ENCODE measurements around the gene GALNT8. TPM values are rescaled to one million over a fixed set of nuclear protein-coding genes. Genes with fewer than 3 reads are reported as not detected.

The GALNT8 gene
- total and polyA plus RNA-seq, 4 experiments from 2014 or later, result 0.99 to 3.4 (median 1.6) TPM

DNA sequence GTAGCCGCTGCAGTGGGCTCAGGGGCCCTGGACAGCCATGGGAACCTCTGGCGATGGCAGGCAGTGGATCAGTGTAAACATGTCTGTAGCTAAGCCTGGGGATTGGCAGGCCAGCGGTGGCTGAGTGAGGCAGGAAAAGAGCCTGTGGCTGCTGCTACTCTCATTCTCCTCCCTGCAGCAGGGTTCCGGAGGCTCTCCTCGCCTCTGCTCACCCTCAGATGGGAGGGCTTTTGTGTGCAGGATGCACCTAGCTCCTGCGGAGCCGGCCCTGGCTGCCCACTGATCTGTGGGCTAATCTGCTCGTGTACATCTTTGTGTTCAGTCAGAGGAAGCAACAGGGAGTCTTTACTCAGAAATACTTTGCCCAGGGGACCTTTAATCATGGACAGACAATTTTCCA is 59.5 kb downstream of the GALNT8 start:
- DNase-seq, result no peak
- Mint-ChIP-seq H3K27me3 (peaks cover 7 to 12% of the 10 kb centered on the region in 2 donors), H3K36me3 (no peaks in the 10 kb centered on the region), H3K4me1 (no peaks in the 10 kb centered on the region), H3K4me3 (no peak overlapping the region), H3K27ac (no peak overlapping the region), H3K9me3 (peaks cover 3 to 10% (median 7%) of the 10 kb centered on the region in 8 donors)
- intact Hi-C loops (cut with micrococcal nuclease), result no loop called here
- no peaks in the 10 kb centered on the region for H3K4me1 ChIP-seq (ENCODE audit: insufficient read depth, low read length)
- H3K9me3 ChIP-seq (ENCODE audit: control insufficient read depth in 1 of 2, low read length in 2 of 2), result no peaks in the 10 kb centered on the region
- no peak overlapping the region for H3K27ac ChIP-seq (ENCODE audit: low read depth, low read length)
- no peaks in the 10 kb centered on the region for H3K36me3 ChIP-seq (ENCODE audit: insufficient read depth, low read length)
- H3K27me3 ChIP-seq (ENCODE audit: insufficient read depth, low read length), result no peaks in the 10 kb centered on the region
- no peak overlapping the region for H3K4me3 ChIP-seq (ENCODE audit: low read length in 2 of 2)
- POLR2A ChIA-PET (ENCODE audit: partially characterized antibody), result no interaction called here
- CTCF ChIA-PET (ENCODE audit: partially characterized antibody), result no interaction called here

DNA sequence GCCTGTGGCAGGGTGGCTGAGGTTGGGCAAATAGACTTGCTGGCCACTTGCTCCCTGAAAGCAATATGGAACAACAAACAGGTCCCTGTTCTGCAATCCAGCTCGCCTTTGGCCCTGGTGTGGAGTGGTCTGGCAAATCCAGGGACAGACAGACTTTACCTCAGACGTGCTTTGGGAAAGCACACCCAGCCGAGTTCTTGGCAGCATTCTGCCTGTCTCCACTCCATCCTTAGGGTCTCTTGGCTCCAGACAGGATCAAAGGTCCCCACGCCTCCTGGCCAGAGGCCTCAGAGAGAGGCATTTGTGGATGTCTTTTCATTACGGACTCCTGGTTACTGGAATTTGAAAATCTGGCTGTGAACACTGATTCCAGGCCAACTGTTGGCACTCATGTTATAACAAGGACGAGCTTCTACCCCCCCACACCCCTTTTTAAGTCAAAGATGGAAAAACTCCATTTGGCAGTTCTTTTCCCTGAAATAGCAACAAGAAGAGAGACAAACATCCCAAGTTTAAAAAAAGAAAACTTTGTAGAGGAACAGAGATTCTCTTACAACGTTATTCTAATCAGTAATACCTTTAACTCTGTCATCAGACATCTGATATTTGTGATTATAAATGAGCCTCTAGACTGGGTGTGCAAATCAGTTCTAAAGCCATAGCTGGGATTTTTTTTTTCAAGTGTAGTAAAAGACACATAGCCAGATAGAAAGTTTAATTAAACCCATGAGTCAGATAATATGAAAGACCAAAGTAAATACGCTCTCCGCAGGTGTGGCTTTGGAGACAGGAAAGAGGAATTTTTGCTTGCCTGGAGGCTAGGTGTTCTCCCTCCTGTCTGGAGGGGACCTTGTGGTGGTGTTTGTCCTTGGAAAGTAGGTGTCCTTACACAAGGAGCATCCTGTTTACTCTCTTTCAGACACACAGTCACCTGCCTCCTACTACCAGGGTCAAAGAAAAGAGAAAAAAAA is 60.7 kb downstream of the GALNT8 start:
- Histone ChIP-seq H3K4me1 (ENCODE audit: insufficient read depth, low read length) (no peaks in the 10 kb centered on the region), H3K4me3 (ENCODE audit: low read length in 2 of 2) (no peak overlapping the region), H3K9me3 (ENCODE audit: control insufficient read depth in 1 of 2, low read length in 2 of 2) (no peaks in the 10 kb centered on the region), H3K36me3 (ENCODE audit: insufficient read depth, low read length) (no peaks in the 10 kb centered on the region), H3K27ac (ENCODE audit: low read depth, low read length) (no peak overlapping the region), H3K27me3 (ENCODE audit: insufficient read depth, low read length) (no peaks in the 10 kb centered on the region)
- no peaks in the 10 kb centered on the region for H3K36me3 Mint-ChIP-seq
- H3K9me3 Mint-ChIP-seq, result peaks cover 3 to 15% (median 8%) of the 10 kb centered on the region in 8 donors
- POLR2A ChIA-PET (ENCODE audit: partially characterized antibody), result no interaction called here
- no peaks in the 10 kb centered on the region for H3K4me1 Mint-ChIP-seq
- intact Hi-C loops (cut with micrococcal nuclease), result no loop called here
- peaks cover 8 to 15% of the 10 kb centered on the region in 2 donors for H3K27me3 Mint-ChIP-seq
- CTCF ChIA-PET (ENCODE audit: partially characterized antibody), result no interaction called here
- H3K4me3 Mint-ChIP-seq, result no peak overlapping the region
- DNase-seq, result no peak
- H3K27ac Mint-ChIP-seq, result no peak overlapping the region

DNA sequence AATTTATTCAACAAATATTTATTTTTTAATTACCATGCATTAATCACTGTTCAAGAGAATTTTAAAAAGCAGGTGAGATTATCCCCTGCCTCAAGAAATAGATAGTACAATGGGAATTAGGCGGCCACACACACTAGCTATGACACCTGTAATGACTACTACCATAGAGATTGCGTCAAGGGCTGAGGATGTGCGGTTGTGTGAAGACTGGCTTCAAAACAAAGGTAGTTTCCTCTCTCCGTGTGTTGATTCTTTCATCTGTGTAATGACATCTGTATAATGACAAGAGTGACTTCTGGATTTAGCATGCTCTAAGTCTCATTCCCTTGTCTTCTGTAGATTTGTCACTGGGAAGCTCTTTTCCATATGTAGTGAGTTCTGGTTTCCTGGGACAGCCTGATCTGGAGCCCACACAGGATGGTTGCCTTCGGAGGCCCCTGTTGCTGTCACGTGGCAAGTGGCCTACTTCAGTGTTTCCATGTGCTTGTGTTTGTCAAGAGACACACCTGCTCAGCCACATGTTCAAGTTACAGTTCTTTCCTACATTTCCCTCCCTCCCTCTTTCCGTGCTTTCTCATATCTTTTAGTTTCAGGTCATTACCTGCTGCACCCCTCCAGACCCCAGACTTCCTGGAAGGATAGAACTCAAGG is 64.3 kb downstream of the GALNT8 start:
- peaks cover 8 to 14% of the 10 kb centered on the region in 2 donors for H3K27me3 Mint-ChIP-seq
- H3K27ac Mint-ChIP-seq, result no peak overlapping the region
- peak in 2 of 5 donors; percentile 5 to 31 for DNase-seq
- H3K27me3 ChIP-seq (ENCODE audit: insufficient read depth, low read length), result no peaks in the 10 kb centered on the region
- no peak overlapping the region for H3K4me3 Mint-ChIP-seq
- no peaks in the 10 kb centered on the region for H3K36me3 Mint-ChIP-seq
- H3K9me3 Mint-ChIP-seq, result peaks cover 3 to 15% (median 8%) of the 10 kb centered on the region in 8 donors
- POLR2A ChIA-PET (ENCODE audit: partially characterized antibody), result no interaction called here
- no peak overlapping the region for H3K27ac ChIP-seq (ENCODE audit: low read depth, low read length)
- no peaks in the 10 kb centered on the region for H3K36me3 ChIP-seq (ENCODE audit: insufficient read depth, low read length)
- no peaks in the 10 kb centered on the region for H3K4me1 ChIP-seq (ENCODE audit: insufficient read depth, low read length)
- no peak overlapping the region for H3K4me3 ChIP-seq (ENCODE audit: low read length in 2 of 2)
- intact Hi-C loops (cut with micrococcal nuclease), result no loop called here
- H3K4me1 Mint-ChIP-seq, result no peaks in the 10 kb centered on the region
- no peaks in the 10 kb centered on the region for H3K9me3 ChIP-seq (ENCODE audit: control insufficient read depth in 1 of 2, low read length in 2 of 2)
- CTCF ChIA-PET (ENCODE audit: partially characterized antibody), result interaction anchor here (0.5 kb wide), 1 partner anchor 1931 kb away, joined by 3 read pairs; no protein-coding TSS in a partner anchor

GRCh38 chr12:4786795-4787194 is 66.6 kb downstream of the GALNT8 start:
- DNase-seq, result no peak
- ChIA-PET POLR2A (ENCODE audit: partially characterized antibody) (no interaction called here), CTCF (ENCODE audit: partially characterized antibody) (no interaction called here)
- Mint-ChIP-seq H3K27ac (no peak overlapping the region), H3K9me3 (peaks cover 5 to 15% (median 9%) of the 10 kb centered on the region in 8 donors), H3K4me1 (no peaks in the 10 kb centered on the region), H3K27me3 (peaks cover 5 to 12% of the 10 kb centered on the region in 2 donors), H3K4me3 (no peak overlapping the region), H3K36me3 (no peaks in the 10 kb centered on the region)
- no peak overlapping the region for H3K27ac ChIP-seq (ENCODE audit: low read depth, low read length)
- H3K36me3 ChIP-seq (ENCODE audit: insufficient read depth, low read length), result no peaks in the 10 kb centered on the region
- H3K4me1 ChIP-seq (ENCODE audit: insufficient read depth, low read length), result no peaks in the 10 kb centered on the region
- no peaks in the 10 kb centered on the region for H3K27me3 ChIP-seq (ENCODE audit: insufficient read depth, low read length)
- intact Hi-C loops (cut with micrococcal nuclease), result no loop called here
- H3K4me3 ChIP-seq (ENCODE audit: low read length in 2 of 2), result no peak overlapping the region
- H3K9me3 ChIP-seq (ENCODE audit: control insufficient read depth in 1 of 2, low read length in 2 of 2), result no peaks in the 10 kb centered on the region

GRCh38 chr12:4787965-4788364 is 67.8 kb downstream of the GALNT8 start:
- H3K36me3 ChIP-seq (ENCODE audit: insufficient read depth, low read length), result no peaks in the 10 kb centered on the region
- DNase-seq, result no peak
- H3K27me3 ChIP-seq (ENCODE audit: insufficient read depth, low read length), result no peaks in the 10 kb centered on the region
- peaks cover 5 to 9% of the 10 kb centered on the region in 2 donors for H3K27me3 Mint-ChIP-seq
- no peak overlapping the region for H3K27ac Mint-ChIP-seq
- H3K9me3 Mint-ChIP-seq, result peaks cover 4 to 15% (median 10%) of the 10 kb centered on the region in 8 donors
- H3K9me3 ChIP-seq (ENCODE audit: control insufficient read depth in 1 of 2, low read length in 2 of 2), result no peaks in the 10 kb centered on the region
- H3K36me3 Mint-ChIP-seq, result no peaks in the 10 kb centered on the region
- H3K4me1 Mint-ChIP-seq, result no peaks in the 10 kb centered on the region
- ChIA-PET CTCF (ENCODE audit: partially characterized antibody) (interaction anchor here (1.4 kb wide), 1 partner anchor 69 kb away, joined by 5 read pairs; no protein-coding TSS in a partner anchor), POLR2A (ENCODE audit: partially characterized antibody) (no interaction called here)
- H3K27ac ChIP-seq (ENCODE audit: low read depth, low read length), result no peak overlapping the region
- no peaks in the 10 kb centered on the region for H3K4me1 ChIP-seq (ENCODE audit: insufficient read depth, low read length)
- intact Hi-C loops (cut with micrococcal nuclease), result no loop called here
- H3K4me3 Mint-ChIP-seq, result no peak overlapping the region
- no peak overlapping the region for H3K4me3 ChIP-seq (ENCODE audit: low read length in 2 of 2)

- Mint-ChIP-seq H3K9me3 (peaks cover under 1 to 6% (median 3%) of the 10 kb centered on the region in 8 donors), H3K27me3 (peaks cover 3 to 11% of the 10 kb centered on the region in 2 donors), H3K36me3 (no peaks in the 10 kb centered on the region), H3K4me3 (no peak overlapping the region), H3K4me1 (no peaks in the 10 kb centered on the region), H3K27ac (no peak overlapping the region)
- no peaks in the 10 kb centered on the region for H3K9me3 ChIP-seq (ENCODE audit: control insufficient read depth in 1 of 2, low read length in 2 of 2)
- H3K27ac ChIP-seq (ENCODE audit: low read depth, low read length), result no peak overlapping the region
- intact Hi-C loops (cut with micrococcal nuclease), result no loop called here
- no peaks in the 10 kb centered on the region for H3K4me1 ChIP-seq (ENCODE audit: insufficient read depth, low read length)
- no peak overlapping the region for H3K4me3 ChIP-seq (ENCODE audit: low read length in 2 of 2)
- DNase-seq, result no peak
- ChIA-PET CTCF (ENCODE audit: partially characterized antibody) (interaction anchor here (2.1 kb wide), 1 partner anchor 66 kb away, joined by 4 read pairs; no protein-coding TSS in a partner anchor), POLR2A (ENCODE audit: partially characterized antibody) (no interaction called here)
- no peaks in the 10 kb centered on the region for H3K36me3 ChIP-seq (ENCODE audit: insufficient read depth, low read length)
- H3K27me3 ChIP-seq (ENCODE audit: insufficient read depth, low read length), result no peaks in the 10 kb centered on the region
Measured at GRCh38 chr12:4789776-4790175, 69.6 kb downstream of the GALNT8 start.

GRCh38 chr12:4791497-4791896 is 71.3 kb downstream of the GALNT8 start:
- no peak for DNase-seq
- H3K27me3 ChIP-seq (ENCODE audit: insufficient read depth, low read length), result no peaks in the 10 kb centered on the region
- ChIA-PET POLR2A (ENCODE audit: partially characterized antibody) (no interaction called here), CTCF (ENCODE audit: partially characterized antibody) (no interaction called here)
- H3K36me3 ChIP-seq (ENCODE audit: insufficient read depth, low read length), result no peaks in the 10 kb centered on the region
- Mint-ChIP-seq H3K36me3 (no peaks in the 10 kb centered on the region), H3K9me3 (peaks cover 0 to 4% (median under 1%) of the 10 kb centered on the region in 8 donors), H3K4me3 (no peak overlapping the region), H3K27me3 (peaks cover 1 to 10% of the 10 kb centered on the region in 2 donors), H3K4me1 (no peaks in the 10 kb centered on the region), H3K27ac (no peak overlapping the region)
- no peaks in the 10 kb centered on the region for H3K4me1 ChIP-seq (ENCODE audit: insufficient read depth, low read length)
- H3K4me3 ChIP-seq (ENCODE audit: low read length in 2 of 2), result no peak overlapping the region
- no peaks in the 10 kb centered on the region for H3K9me3 ChIP-seq (ENCODE audit: control insufficient read depth in 1 of 2, low read length in 2 of 2)
- no peak overlapping the region for H3K27ac ChIP-seq (ENCODE audit: low read depth, low read length)
- intact Hi-C loops (cut with micrococcal nuclease), result no loop called here

Data from CD4-positive, alpha-beta memory T cell (primary cell).